Heart right ventricle (tissue), 16 donors: ENCODE measurements around the gene SRRM2. TPM values are rescaled to one million over a fixed set of nuclear protein-coding genes. Genes with fewer than 3 reads are reported as not detected.

Source experiments
- ATAC-seq, 8 donors: fragments of 200-7000 bp; cut with Tn5 transposase; one replicate each; pipeline ENCODE4 v1.9.1; 2020; ENCODE audit warnings: mild to moderate bottlenecking in 8 of 8, moderate library complexity in 8 of 8, moderate number of reproducible peaks in 1 of 8
- DNase-seq, 2 donors: peaks; one replicate each; pipeline ENCODE4 v3.0.0-alpha.2; 2020
- H3K27ac ChIP-seq, 10 donors: fragments of 200-600 bp; sonication (generic) in 2 of 10; one replicate each; pipeline versions ENCODE4 v1.5.0 to v1.8.0; 2020 to 2022; ENCODE audit warnings: mild to moderate bottlenecking in 3 of 10
- H3K27me3 ChIP-seq, 7 donors: fragments of 200-600 bp; one replicate each; pipeline ENCODE4 v1.8.0; 2021 to 2022; ENCODE audit warnings: mild to moderate bottlenecking in 2 of 7
- H3K36me3 ChIP-seq, 9 donors: fragments of 200-600 bp; sonication (generic) in 1 of 9; one replicate each; pipeline versions ENCODE4 v1.5.0 to v1.8.0; 2020 to 2022; ENCODE audit warnings: mild to moderate bottlenecking in 2 of 9
- H3K4me1 ChIP-seq, 9 donors: fragments of 200-600 bp; sonication (generic) in 1 of 9; one replicate each; pipeline versions ENCODE4 v1.5.0 to v1.8.0; 2020 to 2022; ENCODE audit warnings: mild to moderate bottlenecking in 4 of 9
- H3K4me3 ChIP-seq, 10 donors: fragments of 200-600 bp; sonication (generic) in 2 of 10; one replicate each; pipeline versions ENCODE4 v1.5.0 to v1.8.0; 2020 to 2022; ENCODE audit warnings: mild to moderate bottlenecking in 7 of 10, moderate library complexity in 2 of 10
- H3K9me3 ChIP-seq, 11 donors: fragments of 200-600 bp in 10 of 11; sonication (generic) in 2 of 11; one replicate each; pipeline versions ENCODE4 v1.5.0 to v1.8.0; 2013 to 2022; ENCODE audit warnings: mild to moderate bottlenecking in 2 of 11, control low read depth in 1 of 11, moderate library complexity in 1 of 11
- CTCF ChIP-seq, 9 donors: fragments of 200-600 bp; sonication (generic) in 2 of 9; IDR thresholded peaks; one replicate each; pipeline versions ENCODE4 v1.5.0 to v1.8.0; 2021 to 2022; ENCODE audit warnings: antibody characterized with exemption in 9 of 9, mild to moderate bottlenecking in 5 of 9, moderate library complexity in 1 of 9
- WGBS, 2 donors: extraction: QIAGEN DNeasy Blood & Tissue Kit; methylation state at CpG; one replicate each; pipeline ENCODE4 v1.1.7; 2013; ENCODE audit warnings: inconsistent platforms in 1 of 2; 5-methylcytosine and 5-hydroxymethylcytosine counted together
- intact Hi-C, 10 donors: fragments of 100-400 bp; cut with DNase I; formaldehyde crosslinking; loops; one replicate each; pipeline versions ENCODE4 v1.11.1 to v1.14.2; 2022
- polyA plus RNA-seq, 2 donors: library from polyadenylated mRNA; stranded (reverse); fragments of 200-250 nt; gene quantifications; one replicate each; pipeline ENCODE4 v1.2.3, GENCODE V29; 2013
- total RNA-seq, 10 donors: library from RNA; stranded (reverse); fragmentation: NEBNext Ultra II Directional in 3 of 10; extraction: Animal tissue kit (Norgen Biotek cat#: 25700) in 3 of 10; gene quantifications; one replicate each; pipeline versions ENCODE4 v1.2.1 to v1.2.4, GENCODE V29; 2021 to 2023
- donor health status: Arrhythmogenic right ventricular cardiomyopathy.
- donor health status: ischemic (EF 13 %, LVEDD 7.1; RV severe dilation, severe dysfunction).
- donor health status: healthy with polysubstance abuse.
- donor health status: DM: no; HTN: yes; CAD: no.
- donor health status: DM: no; HTN: no; CAD: no.
- donor health status: ischemic (EF 25% LVEDD 6.9; RV normal size, moderate dysfunction).
- donor health status: ischemic (EF 25% LVEDD 5.7; RV mildly dilated, moderate dysfunction).
- donor health status: healthy.
- donor health status: DM: yes; HTN: yes; CAD: no.
- donor health status: Ischemic cardiomyopathy.
- donor health status: ischemic (EF 35%, LVEDD 5.7; RV mildly dilated, moderate dysfunction).
- donor health status: nonischemic (EF 11% LVEDD 7.7; RV severe dilation, severe dysfunction).
- donor health status: DM: yes; HTN: yes; CAD: no.
- donor health status: PGD.
- donor health status: ischemic (EF 29% LVEDD 5.4; RV normal size, mild dysfunction).
- donor health status: nonischemic (EF 23%, LVEDD 6.1; RV moderate dilation, normal function).

Gene SRRM2
- total and polyA plus RNA-seq, 12 donors = 182 to 1,328 (median 261) TPM

GRCh38 chr16:2710021-2710710 is 42.3 kb upstream of the SRRM2 start:
- Histone ChIP-seq H3K36me3 (peaks cover 0 to 50% (median 14%) of the 10 kb centered on the region in 9 donors), H3K27ac (no peak overlapping the region), H3K4me3 (no peak overlapping the region), H3K9me3 (no peaks in the 10 kb centered on the region), H3K27me3 (no peaks in the 10 kb centered on the region), H3K4me1 (peaks cover 0 to 2% (median 0%) of the 10 kb centered on the region in 9 donors)
- no peak for ATAC-seq
- intact Hi-C loops = no loop called here
- 88% methylated on average over 20 of the region's 20 CpGs for WGBS, 2 donors
- no peak for DNase-seq
- no peak for TF ChIP-seq CTCF (IDR thresholded peaks at IDR 0.05)

GRCh38 chr16:2710711-2711231 is 41.7 kb upstream of the SRRM2 start:
- Histone ChIP-seq H3K27ac (no peak overlapping the region), H3K36me3 (peaks cover 0 to 44% (median 14%) of the 10 kb centered on the region in 9 donors), H3K27me3 (no peaks in the 10 kb centered on the region), H3K4me3 (no peak overlapping the region), H3K9me3 (no peaks in the 10 kb centered on the region), H3K4me1 (peaks cover 0 to 8% (median 6%) of the 10 kb centered on the region in 9 donors)
- no peak for ATAC-seq
- no peak for DNase-seq
- intact Hi-C loops = no loop called here
- WGBS, 2 donors = 71 to 76% methylated on average over 11 of the region's 11 CpGs
- TF ChIP-seq CTCF (IDR thresholded peaks at IDR 0.05) = no peak

- no peak for TF ChIP-seq CTCF (IDR thresholded peaks at IDR 0.05)
- no peak for DNase-seq
- 64 to 72% methylated on average over 22 of the region's 22 CpGs for WGBS, 2 donors
- ATAC-seq = no peak
- H3K27me3 ChIP-seq = no peaks in the 10 kb centered on the region
- no peaks in the 10 kb centered on the region for H3K9me3 ChIP-seq
- peaks cover 0 to 37% (median 14%) of the 10 kb centered on the region in 9 donors for H3K36me3 ChIP-seq
- no peak overlapping the region for H3K4me3 ChIP-seq
- no peak overlapping the region for H3K27ac ChIP-seq
- intact Hi-C loops = no loop called here
- peaks cover 0 to 14% (median 7%) of the 10 kb centered on the region in 9 donors for H3K4me1 ChIP-seq
These were observed 40.9 kb upstream of the SRRM2 start for GRCh38 chr16:2711370-2712062.

- Histone ChIP-seq H3K27me3 (no peaks in the 10 kb centered on the region), H3K4me1 (peaks cover 0 to 14% (median 7%) of the 10 kb centered on the region in 9 donors), H3K36me3 (peaks cover 0 to 31% (median 14%) of the 10 kb centered on the region in 9 donors), H3K4me3 (no peak overlapping the region), H3K27ac (no peak overlapping the region), H3K9me3 (no peaks in the 10 kb centered on the region)
- intact Hi-C loops = no loop called here
- 79 to 85% methylated on average over 14 of the region's 14 CpGs for WGBS, 2 donors
- ATAC-seq (no peak), DNase-seq (no peak)
- no peak for TF ChIP-seq CTCF (IDR thresholded peaks at IDR 0.05)
These were observed 40.4 kb upstream of the SRRM2 start for GRCh38 chr16:2712063-2712441.
